ENCODE data around the gene CDH4. TPM values are rescaled to one million over a fixed set of nuclear protein-coding genes. Genes with fewer than 3 reads are reported as not detected.

The CDH4 gene
- total RNA-seq, 1 experiment from 2014 or later = 5.3 TPM

DNA sequence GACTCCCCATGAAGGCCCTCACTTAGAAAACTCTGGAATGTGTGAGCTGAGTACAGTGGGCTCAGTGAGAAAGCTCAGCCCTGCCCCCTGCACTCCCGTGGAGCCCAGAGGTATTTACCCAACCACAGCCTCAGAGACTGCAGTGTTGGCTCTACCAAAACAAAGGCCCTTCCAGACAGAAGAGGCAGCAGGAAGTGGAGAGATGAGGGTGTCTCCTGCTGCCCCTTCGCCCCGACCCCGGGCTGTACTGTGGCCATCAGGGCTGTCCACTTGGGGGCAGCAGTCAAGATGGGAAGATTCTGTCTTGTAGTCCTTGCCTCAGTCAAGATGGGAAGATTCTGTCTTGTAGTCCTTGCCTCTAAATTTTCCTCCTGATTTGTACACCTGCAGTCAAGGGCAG lies 472.3 kb downstream of the CDH4 start:
- Mint-ChIP-seq H3K9me3 (no peaks in the 10 kb centered on the region), H3K27me3 (ENCODE audit: low read depth) (peaks cover 4% of the 10 kb centered on the region; the same call in 1 of the 2 replicates), H3K27ac (no peak overlapping the region), H3K36me3 (no peaks in the 10 kb centered on the region), H3K4me3 (no peak overlapping the region), H3K4me1 (peaks cover 11% of the 10 kb centered on the region)
- ATAC-seq (peak; percentile 92), DNase-seq (ENCODE audit: low spot score) (peak; percentile 65)
- TF ChIP-seq, protein P1, sequence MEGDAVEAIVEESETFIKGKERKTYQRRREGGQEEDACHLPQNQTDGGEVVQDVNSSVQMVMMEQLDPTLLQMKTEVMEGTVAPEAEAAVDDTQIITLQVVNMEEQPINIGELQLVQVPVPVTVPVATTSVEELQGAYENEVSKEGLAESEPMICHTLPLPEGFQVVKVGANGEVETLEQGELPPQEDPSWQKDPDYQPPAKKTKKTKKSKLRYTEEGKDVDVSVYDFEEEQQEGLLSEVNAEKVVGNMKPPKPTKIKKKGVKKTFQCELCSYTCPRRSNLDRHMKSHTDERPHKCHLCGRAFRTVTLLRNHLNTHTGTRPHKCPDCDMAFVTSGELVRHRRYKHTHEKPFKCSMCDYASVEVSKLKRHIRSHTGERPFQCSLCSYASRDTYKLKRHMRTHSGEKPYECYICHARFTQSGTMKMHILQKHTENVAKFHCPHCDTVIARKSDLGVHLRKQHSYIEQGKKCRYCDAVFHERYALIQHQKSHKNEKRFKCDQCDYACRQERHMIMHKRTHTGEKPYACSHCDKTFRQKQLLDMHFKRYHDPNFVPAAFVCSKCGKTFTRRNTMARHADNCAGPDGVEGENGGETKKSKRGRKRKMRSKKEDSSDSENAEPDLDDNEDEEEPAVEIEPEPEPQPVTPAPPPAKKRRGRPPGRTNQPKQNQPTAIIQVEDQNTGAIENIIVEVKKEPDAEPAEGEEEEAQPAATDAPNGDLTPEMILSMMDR (IDR thresholded peaks at IDR 0.05) = peak; percentile 38; the same call in 1 of the 2 replicates
- TF ChIP-seq ELF4 (CRISPR knock-in tag; IDR thresholded peaks at IDR 0.05; ENCODE audit: low read depth) = no peak
- CTCF ChIA-PET = interaction anchor here (0.7 to 2.1 kb wide), 6 partner anchors 55 to 172 kb away, joined by 3 to 6 read pairs (median 4); no protein-coding TSS in a partner anchor
- POLR2A ChIA-PET = no interaction called here

DNA sequence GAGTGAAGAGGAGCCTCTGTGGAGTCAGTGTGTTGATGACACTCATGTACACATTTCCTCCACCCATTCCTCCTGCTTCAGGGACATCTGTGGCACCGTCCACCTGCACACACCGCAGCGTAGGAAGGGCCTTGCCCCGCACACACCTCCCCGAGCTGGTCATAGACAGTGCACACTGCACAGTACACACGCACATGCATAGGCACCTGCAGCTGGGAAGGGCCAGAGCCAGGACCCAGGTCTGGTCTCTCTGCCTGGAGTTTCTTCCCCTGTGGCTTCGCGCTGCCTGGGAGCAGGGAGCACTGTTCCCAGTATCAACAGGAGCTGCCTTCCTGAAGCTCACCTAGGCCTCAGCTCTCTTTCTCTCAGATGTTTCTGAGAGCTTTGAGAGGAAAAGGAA lies 473.1 kb downstream of the CDH4 start:
- CTCF ChIA-PET = interaction anchor here (1.0 to 2.1 kb wide), 5 partner anchors 136 to 171 kb away, joined by 3 to 6 read pairs (median 4); no protein-coding TSS in a partner anchor
- DNase-seq (ENCODE audit: low spot score) (no peak), ATAC-seq (no peak)
- peaks cover 3% of the 10 kb centered on the region; the same call in 1 of the 2 replicates for H3K27me3 Mint-ChIP-seq (ENCODE audit: low read depth)
- H3K4me3 Mint-ChIP-seq = no peak overlapping the region
- H3K9me3 Mint-ChIP-seq = no peaks in the 10 kb centered on the region
- no peak for TF ChIP-seq NR2C2 (CRISPR knock-in tag; IDR thresholded peaks at IDR 0.05)
- TF ChIP-seq CBFB (CRISPR knock-in tag; IDR thresholded peaks at IDR 0.05; ENCODE audit: low read depth) = no peak
- no peaks in the 10 kb centered on the region for H3K36me3 Mint-ChIP-seq
- H3K27ac Mint-ChIP-seq = no peak overlapping the region
- H3K4me1 Mint-ChIP-seq = peaks cover 5% of the 10 kb centered on the region
- POLR2A ChIA-PET = no interaction called here

DNA sequence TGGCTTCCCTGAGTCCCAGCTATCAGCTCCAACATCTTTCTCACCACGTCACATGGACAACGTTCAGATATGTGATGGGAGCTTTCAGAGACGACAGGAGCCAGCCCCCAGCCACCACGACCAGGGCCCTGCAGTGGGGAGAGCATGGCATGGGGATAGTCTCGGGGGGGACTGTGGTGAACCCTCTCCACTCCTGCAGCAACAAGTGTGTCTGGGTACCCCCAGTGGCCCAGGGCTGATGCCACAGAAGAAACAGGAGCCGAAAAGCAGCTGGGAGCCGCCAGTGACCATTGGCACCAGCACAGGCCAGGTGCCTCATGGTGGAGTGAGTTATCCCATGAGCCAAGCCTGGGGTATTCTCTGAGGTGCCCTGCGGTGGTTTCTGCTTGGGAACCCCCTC lies 473.9 kb downstream of the CDH4 start:
- Mint-ChIP-seq H3K4me1 (0 out of 2 replicates have a peak, but pooled peaks cover 3% of the 10 kb centered on the region), H3K36me3 (no peaks in the 10 kb centered on the region), H3K27ac (no peak overlapping the region), H3K27me3 (ENCODE audit: low read depth) (peaks cover 3% of the 10 kb centered on the region; the same call in 1 of the 2 replicates), H3K9me3 (no peaks in the 10 kb centered on the region), H3K4me3 (no peak overlapping the region)
- ChIA-PET POLR2A (no interaction called here), CTCF (interaction anchor here (1.0 to 2.1 kb wide), 4 partner anchors 135 to 170 kb away, joined by 3 to 6 read pairs (median 5); no protein-coding TSS in a partner anchor)
- TF ChIP-seq MYBL2 (CRISPR knock-in tag; IDR thresholded peaks at IDR 0.05) = no peak
- ATAC-seq (no peak), DNase-seq (ENCODE audit: low spot score) (no peak)

DNA sequence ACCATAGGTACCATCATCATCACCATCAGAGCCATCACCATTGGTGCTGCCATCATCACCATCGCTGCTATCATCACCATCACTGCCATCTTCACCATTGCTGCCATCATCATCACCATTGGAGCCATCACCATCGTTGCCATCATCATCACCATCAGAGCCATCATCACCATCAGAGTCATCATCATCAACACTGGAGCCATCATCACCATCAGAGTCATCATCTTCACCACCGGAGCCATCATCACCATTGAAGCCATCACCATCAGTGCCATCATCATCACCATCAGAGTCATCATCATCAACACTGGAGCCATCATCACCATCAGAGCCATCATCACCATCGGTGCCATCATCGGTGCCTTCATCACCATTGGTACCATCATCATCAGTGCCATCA lies 474.9 kb downstream of the CDH4 start:
- no peak overlapping the region for H3K27ac Mint-ChIP-seq
- TF ChIP-seq ELF4 (CRISPR knock-in tag; IDR thresholded peaks at IDR 0.05; ENCODE audit: low read depth) (no peak), PRRX2 (CRISPR knock-in tag; IDR thresholded peaks at IDR 0.05) (no peak), OVOL2 (CRISPR knock-in tag; IDR thresholded peaks at IDR 0.05; ENCODE audit: borderline replicate concordance) (no peak), GTF2I (CRISPR knock-in tag; conservative IDR thresholded peaks at IDR 0.05) (no peak), MXD4 (CRISPR knock-in tag; IDR thresholded peaks at IDR 0.05; ENCODE audit: borderline replicate concordance) (no peak)
- TF ChIP-seq, protein P2, sequence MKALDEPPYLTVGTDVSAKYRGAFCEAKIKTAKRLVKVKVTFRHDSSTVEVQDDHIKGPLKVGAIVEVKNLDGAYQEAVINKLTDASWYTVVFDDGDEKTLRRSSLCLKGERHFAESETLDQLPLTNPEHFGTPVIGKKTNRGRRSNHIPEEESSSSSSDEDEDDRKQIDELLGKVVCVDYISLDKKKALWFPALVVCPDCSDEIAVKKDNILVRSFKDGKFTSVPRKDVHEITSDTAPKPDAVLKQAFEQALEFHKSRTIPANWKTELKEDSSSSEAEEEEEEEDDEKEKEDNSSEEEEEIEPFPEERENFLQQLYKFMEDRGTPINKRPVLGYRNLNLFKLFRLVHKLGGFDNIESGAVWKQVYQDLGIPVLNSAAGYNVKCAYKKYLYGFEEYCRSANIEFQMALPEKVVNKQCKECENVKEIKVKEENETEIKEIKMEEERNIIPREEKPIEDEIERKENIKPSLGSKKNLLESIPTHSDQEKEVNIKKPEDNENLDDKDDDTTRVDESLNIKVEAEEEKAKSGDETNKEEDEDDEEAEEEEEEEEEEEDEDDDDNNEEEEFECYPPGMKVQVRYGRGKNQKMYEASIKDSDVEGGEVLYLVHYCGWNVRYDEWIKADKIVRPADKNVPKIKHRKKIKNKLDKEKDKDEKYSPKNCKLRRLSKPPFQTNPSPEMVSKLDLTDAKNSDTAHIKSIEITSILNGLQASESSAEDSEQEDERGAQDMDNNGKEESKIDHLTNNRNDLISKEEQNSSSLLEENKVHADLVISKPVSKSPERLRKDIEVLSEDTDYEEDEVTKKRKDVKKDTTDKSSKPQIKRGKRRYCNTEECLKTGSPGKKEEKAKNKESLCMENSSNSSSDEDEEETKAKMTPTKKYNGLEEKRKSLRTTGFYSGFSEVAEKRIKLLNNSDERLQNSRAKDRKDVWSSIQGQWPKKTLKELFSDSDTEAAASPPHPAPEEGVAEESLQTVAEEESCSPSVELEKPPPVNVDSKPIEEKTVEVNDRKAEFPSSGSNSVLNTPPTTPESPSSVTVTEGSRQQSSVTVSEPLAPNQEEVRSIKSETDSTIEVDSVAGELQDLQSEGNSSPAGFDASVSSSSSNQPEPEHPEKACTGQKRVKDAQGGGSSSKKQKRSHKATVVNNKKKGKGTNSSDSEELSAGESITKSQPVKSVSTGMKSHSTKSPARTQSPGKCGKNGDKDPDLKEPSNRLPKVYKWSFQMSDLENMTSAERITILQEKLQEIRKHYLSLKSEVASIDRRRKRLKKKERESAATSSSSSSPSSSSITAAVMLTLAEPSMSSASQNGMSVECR (CRISPR knock-in tag; IDR thresholded peaks at IDR 0.05; ENCODE audit: borderline replicate concordance) = no peak
- no peaks in the 10 kb centered on the region for H3K36me3 Mint-ChIP-seq
- H3K27me3 Mint-ChIP-seq (ENCODE audit: low read depth) = peaks cover 5% of the 10 kb centered on the region; the same call in 1 of the 2 replicates
- no peak overlapping the region for H3K4me3 Mint-ChIP-seq
- no peaks in the 10 kb centered on the region for H3K9me3 Mint-ChIP-seq
- H3K4me1 Mint-ChIP-seq = 0 out of 2 replicates have a peak, but pooled peaks cover 3% of the 10 kb centered on the region
- CTCF ChIA-PET = no interaction called here
- POLR2A ChIA-PET = no interaction called here
- no peak for ATAC-seq
- no peak for DNase-seq (ENCODE audit: low spot score)
